Spinal cord (tissue), 10 donors: Measurements from ENCODE around the gene MAN1C1. TPM values are rescaled to one million over a fixed set of nuclear protein-coding genes. Genes with fewer than 3 reads are reported as not detected.

ENCODE experiments used
- DNase-seq, 6 donors: peaks; one replicate each; pipeline versions ENCODE4 v3.0.0 to v3.0.0-alpha.2; 2013 to 2015; ENCODE audit warnings: low spot score in 6 of 6, low read depth in 4 of 6
- H3K27ac ChIP-seq: one replicate; pipeline ENCODE4 v1.5.1; 2013; ENCODE audit warnings: low read depth, low read length, control low read depth
- H3K27me3 ChIP-seq: one replicate; pipeline ENCODE4 v1.6.1; 2013; ENCODE audit warnings: low read length; ENCODE audit not compliant: control insufficient read depth, insufficient read depth
- H3K36me3 ChIP-seq: one replicate; pipeline ENCODE4 v1.6.1; 2013; ENCODE audit warnings: low read length; ENCODE audit not compliant: control insufficient read depth, insufficient read depth
- H3K4me1 ChIP-seq: one replicate; pipeline ENCODE4 v1.6.1; 2013; ENCODE audit warnings: low read length; ENCODE audit not compliant: control insufficient read depth, insufficient read depth
- H3K4me3 ChIP-seq: one replicate; pipeline ENCODE4 v1.5.1; 2013; ENCODE audit warnings: low read depth, low read length, control low read depth
- H3K9me3 ChIP-seq: one replicate; pipeline ENCODE4 v1.6.1; 2013; ENCODE audit warnings: low read length; ENCODE audit not compliant: control insufficient read depth, insufficient read depth
- WGBS: methylation state at CpG from one replicate; pipeline ENCODE4 v1.1.5; 2013; ENCODE audit warnings: missing lambda C conversion rate; ENCODE audit not compliant: insufficient coverage; 5-methylcytosine and 5-hydroxymethylcytosine counted together
- polyA plus RNA-seq, 2 donors: library from polyadenylated mRNA; unstranded; fragments of 120-200 nt; gene quantifications; one replicate each; pipeline ENCODE4 v1.2.1, GENCODE V29; 2013; ENCODE audit not compliant: insufficient read length in 2 of 2
- total RNA-seq, 2 donors: library from RNA; depleted of rRNA in 1 of 2; stranded (reverse); fragments of 120-200 nt in 1 of 2; fragments of >200 nt in 1 of 2; gene quantifications; one replicate each; pipeline versions ENCODE4 v1.2.3 to v1.2.4, GENCODE V29; 2013 to 2014
- donor health status: healthy.

MAN1C1 gene
- total and polyA plus RNA-seq, 4 donors, result 18.4 to 59.7 (median 49.4) TPM

- Histone ChIP-seq H3K4me1 (peaks cover 20% of the 10 kb centered on the region), H3K9me3 (no peaks in the 10 kb centered on the region), H3K27me3 (no peaks in the 10 kb centered on the region), H3K4me3 (no peak overlapping the region), H3K27ac (no peak overlapping the region), H3K36me3 (no peaks in the 10 kb centered on the region)
- WGBS, result 95% methylated on average over 6 of the region's 8 CpGs
- no peak for DNase-seq
Measured at GRCh38 chr1:25673962-25674806, 57.6 kb downstream of the MAN1C1 start.

DNA sequence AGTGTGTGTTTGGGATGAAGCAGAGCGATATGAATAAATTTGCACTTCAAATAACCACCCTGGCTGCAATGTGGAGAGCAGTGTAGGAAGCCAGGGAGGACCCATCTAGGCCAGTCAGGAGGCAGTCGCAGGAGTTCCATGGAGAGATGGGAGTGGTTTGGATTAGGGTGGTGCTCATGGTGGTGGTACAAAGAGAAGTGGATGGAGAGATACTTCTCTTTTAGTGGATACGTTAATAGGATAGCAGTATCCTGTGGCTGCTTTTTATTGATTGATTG lies 58.2 kb downstream of the MAN1C1 start:
- Histone ChIP-seq H3K4me3 (no peak overlapping the region), H3K4me1 (peaks cover 20% of the 10 kb centered on the region), H3K27me3 (no peaks in the 10 kb centered on the region), H3K9me3 (no peaks in the 10 kb centered on the region), H3K36me3 (no peaks in the 10 kb centered on the region), H3K27ac (no peak overlapping the region)
- DNase-seq, result no peak
- WGBS, result 94% methylated on average over 3 of the region's 3 CpGs

GRCh38 chr1:25675729-25676476 lies 59.3 kb downstream of the MAN1C1 start:
- DNase-seq, result no peak
- no peaks in the 10 kb centered on the region for H3K9me3 ChIP-seq
- 84% methylated on average over 10 of the region's 11 CpGs for WGBS
- H3K36me3 ChIP-seq, result no peaks in the 10 kb centered on the region
- H3K4me1 ChIP-seq, result peaks cover 12% of the 10 kb centered on the region
- H3K27ac ChIP-seq, result no peak overlapping the region
- H3K27me3 ChIP-seq, result no peaks in the 10 kb centered on the region
- H3K4me3 ChIP-seq, result no peak overlapping the region

GRCh38 chr1:25676488-25676887 lies 59.9 kb downstream of the MAN1C1 start:
- no CpG with 5 or more reads among the region's 3 CpGs for WGBS
- Histone ChIP-seq H3K36me3 (no peaks in the 10 kb centered on the region), H3K4me1 (peaks cover 12% of the 10 kb centered on the region), H3K4me3 (no peak overlapping the region), H3K9me3 (no peaks in the 10 kb centered on the region), H3K27ac (no peak overlapping the region), H3K27me3 (no peaks in the 10 kb centered on the region)
- peak in 2 of 6 donors; percentile 54 to 83 for DNase-seq

DNA sequence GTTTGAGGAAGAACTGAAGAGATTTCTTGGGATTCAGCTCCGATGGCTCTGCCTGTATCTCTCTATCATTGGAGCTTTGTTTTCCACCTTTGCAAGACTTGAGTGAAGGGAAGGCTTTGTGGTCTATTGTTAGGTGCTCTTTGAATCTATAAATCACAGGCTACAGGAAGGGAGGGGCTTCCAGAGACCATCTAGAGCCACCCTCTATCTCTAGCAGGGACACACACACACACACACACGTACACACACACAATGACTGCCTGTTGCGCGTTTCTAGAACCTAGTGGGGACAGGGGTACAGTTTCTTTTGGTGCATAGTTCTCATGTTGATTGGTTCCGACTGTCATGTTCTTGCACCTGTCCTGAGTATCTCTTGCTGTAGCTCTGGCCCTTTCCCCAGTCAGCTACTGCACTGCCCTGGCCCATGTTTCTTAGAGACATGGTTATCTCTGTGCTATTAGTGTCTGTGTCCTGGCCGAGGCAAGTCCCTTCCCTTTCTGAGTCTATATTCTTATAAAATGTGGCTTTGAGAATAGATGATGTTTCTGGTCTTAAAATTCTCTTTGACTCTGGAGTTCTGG lies 60.7 kb downstream of the MAN1C1 start:
- Histone ChIP-seq H3K4me3 (no peak overlapping the region), H3K27ac (no peak overlapping the region), H3K36me3 (no peaks in the 10 kb centered on the region), H3K4me1 (peaks cover 12% of the 10 kb centered on the region), H3K27me3 (no peaks in the 10 kb centered on the region), H3K9me3 (no peaks in the 10 kb centered on the region)
- DNase-seq, result no peak
- WGBS, result 67% methylated on average over 2 of the region's 6 CpGs

GRCh38 chr1:25679171-25679570 lies 62.6 kb downstream of the MAN1C1 start:
- H3K9me3 ChIP-seq, result no peaks in the 10 kb centered on the region
- no peaks in the 10 kb centered on the region for H3K36me3 ChIP-seq
- no peak overlapping the region for H3K27ac ChIP-seq
- WGBS, result no CpG with 5 or more reads among the region's 2 CpGs
- no peaks in the 10 kb centered on the region for H3K27me3 ChIP-seq
- no peak overlapping the region for H3K4me3 ChIP-seq
- DNase-seq, result no peak
- peaks cover 25% of the 10 kb centered on the region for H3K4me1 ChIP-seq

GRCh38 chr1:25680701-25681100 lies 64.1 kb downstream of the MAN1C1 start:
- 88% methylated on average over 3 of the region's 4 CpGs for WGBS
- Histone ChIP-seq H3K27ac (no peak overlapping the region), H3K9me3 (no peaks in the 10 kb centered on the region), H3K36me3 (peaks cover 4% of the 10 kb centered on the region), H3K4me1 (peaks cover 31% of the 10 kb centered on the region), H3K4me3 (no peak overlapping the region), H3K27me3 (no peaks in the 10 kb centered on the region)
- DNase-seq, result no peak

- peaks cover 6% of the 10 kb centered on the region for H3K36me3 ChIP-seq
- WGBS, result 77% methylated on average over 3 of the region's 6 CpGs
Measured at GRCh38 chr1:25682059-25682601, 65.5 kb downstream of the MAN1C1 start.

DNA sequence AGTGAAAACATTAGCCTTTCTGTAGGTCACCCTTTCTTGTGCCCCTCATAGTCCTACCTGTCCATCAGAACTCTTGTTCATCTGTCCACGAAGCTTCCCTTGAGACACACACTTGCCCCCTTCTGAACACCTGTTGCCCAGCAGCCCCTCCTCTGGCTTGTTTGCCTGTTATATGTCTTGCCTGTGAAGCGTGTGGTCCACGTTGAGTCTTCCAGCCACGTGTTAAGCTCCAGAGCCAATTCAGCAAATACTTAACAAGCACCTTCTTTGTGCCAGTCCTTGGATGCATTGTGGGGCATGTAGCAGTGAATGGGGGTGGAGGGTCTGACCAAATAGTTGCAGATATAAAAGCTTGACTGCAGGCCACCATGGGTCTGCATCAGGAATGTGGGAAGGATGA lies 66.6 kb downstream of the MAN1C1 start:
- peaks cover 6% of the 10 kb centered on the region for H3K36me3 ChIP-seq
- no peaks in the 10 kb centered on the region for H3K27me3 ChIP-seq
- H3K27ac ChIP-seq, result no peak overlapping the region
- no peak overlapping the region for H3K4me3 ChIP-seq
- DNase-seq, result no peak
- H3K9me3 ChIP-seq, result no peaks in the 10 kb centered on the region
- peaks cover 24% of the 10 kb centered on the region for H3K4me1 ChIP-seq
- WGBS, result 100% methylated on average over 1 of the region's 4 CpGs

More at GRCh38 chr1:25682059-25682601, 65.5 kb downstream of the MAN1C1 start:
- no peaks in the 10 kb centered on the region for H3K9me3 ChIP-seq
- H3K27ac ChIP-seq, result no peak overlapping the region
- DNase-seq, result no peak
- no peak overlapping the region for H3K4me3 ChIP-seq
- no peaks in the 10 kb centered on the region for H3K27me3 ChIP-seq
- peaks cover 22% of the 10 kb centered on the region for H3K4me1 ChIP-seq
